ENCODE measurements around the gene IL18RAP.
A peak's percentile ranks its signal among the peaks of the same experiment; 100 is the strongest.

The IL18RAP gene

DNA sequence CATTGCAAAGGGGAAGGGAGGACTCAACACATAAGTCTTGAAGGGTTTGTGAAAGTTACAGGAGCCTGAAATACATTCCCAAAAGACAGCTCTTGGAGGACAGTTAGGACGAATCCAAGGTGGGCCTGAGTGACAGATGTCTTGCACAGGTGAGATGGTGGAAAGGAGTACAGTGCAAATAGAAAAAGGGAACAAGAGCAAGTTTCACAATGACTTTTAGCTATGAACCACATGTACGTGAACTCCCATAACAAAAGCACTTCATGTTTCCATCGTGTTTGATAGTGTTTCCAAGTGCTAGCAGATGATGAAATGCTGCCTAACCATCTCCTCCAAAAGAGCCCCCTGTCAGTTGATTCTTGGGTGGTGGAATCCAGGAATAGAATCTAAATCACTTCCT lies 1.8 kb downstream of the IL18RAP start:
- no peak for DNase-seq

DNA sequence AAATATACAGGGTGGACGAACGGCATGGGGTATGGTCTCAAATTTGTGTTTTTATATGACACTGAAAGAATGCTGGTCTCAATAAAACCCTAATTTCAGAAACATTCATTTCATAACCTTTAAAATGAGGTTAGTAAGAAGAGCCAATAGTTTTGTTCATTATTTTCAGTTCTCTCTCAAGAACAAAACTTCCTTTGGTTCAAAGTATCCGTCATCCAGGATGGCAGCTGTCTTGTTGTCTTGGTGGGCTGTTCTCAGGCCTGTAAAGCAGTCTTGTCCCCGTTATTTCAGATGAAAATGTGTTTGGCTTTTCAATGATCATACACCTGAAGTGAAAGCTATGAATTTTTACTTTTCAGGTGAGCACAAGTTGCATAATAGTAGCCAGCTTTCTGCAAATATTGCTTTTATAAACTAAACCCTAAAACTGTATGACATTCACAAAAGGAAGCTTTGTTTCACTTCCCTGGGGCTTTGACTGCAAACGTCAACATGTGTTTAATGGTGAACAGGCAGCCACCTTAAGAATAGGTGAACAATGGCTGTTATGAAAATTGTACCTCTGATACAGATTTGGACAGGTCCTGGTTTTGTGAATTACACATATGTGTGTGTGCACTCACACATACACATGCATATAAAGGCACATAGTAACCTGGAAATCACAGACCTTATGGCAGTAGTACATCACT lies 2.6 kb downstream of the IL18RAP start:
- no peak for DNase-seq

- DNase-seq, result no peak
These were observed 4.3 kb downstream of the IL18RAP start for GRCh38 chr2:102427249-102427648.

GRCh38 chr2:102428573-102428972 lies 5.6 kb downstream of the IL18RAP start:
- no peak for DNase-seq

DNA sequence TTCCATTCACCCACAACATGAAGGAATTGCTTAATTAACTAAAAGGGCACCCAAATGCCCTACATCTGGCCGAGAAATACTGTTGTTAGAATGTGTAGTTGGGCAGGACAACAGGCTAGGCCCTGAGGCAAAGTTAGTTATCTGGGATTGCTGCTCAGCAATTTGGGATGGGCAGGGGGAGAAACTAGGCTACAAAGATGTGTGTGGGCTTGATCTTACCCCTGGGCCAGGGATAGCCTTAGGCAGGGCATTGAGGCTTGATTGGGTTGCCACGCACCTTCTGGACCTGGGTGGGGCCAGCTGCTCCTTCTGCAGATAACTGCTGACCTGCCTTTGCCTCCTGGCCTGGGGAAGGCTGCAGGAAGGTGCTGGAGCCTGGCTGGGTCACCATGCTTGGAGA lies 9.4 kb downstream of the IL18RAP start:
- DNase-seq, result no peak

DNA sequence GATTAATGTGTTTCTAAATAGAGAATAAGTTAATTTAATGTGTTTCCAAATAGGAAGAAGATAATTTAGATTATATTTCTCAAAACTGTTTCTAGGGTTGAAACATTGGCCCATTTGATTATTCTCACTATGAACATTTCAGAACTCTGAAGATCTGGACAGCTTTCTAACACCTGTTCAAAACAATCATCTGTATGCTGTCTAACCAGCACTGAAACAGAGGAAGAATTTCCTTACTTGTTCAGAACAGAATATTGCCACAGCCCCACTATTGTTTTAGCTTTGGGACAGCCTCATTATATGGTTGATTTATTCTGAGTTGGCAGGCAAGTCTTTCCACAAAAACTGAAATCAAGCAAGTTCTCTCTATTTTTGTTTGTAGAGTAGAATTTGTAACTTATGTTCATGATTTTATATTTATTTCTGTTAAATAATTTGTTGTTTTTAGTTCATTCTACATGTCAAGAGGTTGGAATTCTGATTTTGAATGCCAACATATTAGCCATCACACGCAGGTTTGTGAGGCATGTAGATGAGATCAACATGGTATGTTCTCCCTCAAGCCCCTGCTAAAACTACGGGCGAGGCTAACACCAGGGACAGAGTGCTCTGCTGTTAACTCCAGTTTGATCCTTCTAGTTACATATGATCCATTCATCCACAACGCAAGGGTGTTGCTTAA lies 11.2 kb downstream of the IL18RAP start:
- DNase-seq, result no peak

GRCh38 chr2:102434655-102435381 lies 11.9 kb downstream of the IL18RAP start:
- no peak for DNase-seq

GRCh38 chr2:102435741-102436140 lies 12.8 kb downstream of the IL18RAP start:
- no peak for DNase-seq

- peak; percentile 49 for DNase-seq
These were observed 13.4 kb downstream of the IL18RAP start for GRCh38 chr2:102436323-102436722.

DNA sequence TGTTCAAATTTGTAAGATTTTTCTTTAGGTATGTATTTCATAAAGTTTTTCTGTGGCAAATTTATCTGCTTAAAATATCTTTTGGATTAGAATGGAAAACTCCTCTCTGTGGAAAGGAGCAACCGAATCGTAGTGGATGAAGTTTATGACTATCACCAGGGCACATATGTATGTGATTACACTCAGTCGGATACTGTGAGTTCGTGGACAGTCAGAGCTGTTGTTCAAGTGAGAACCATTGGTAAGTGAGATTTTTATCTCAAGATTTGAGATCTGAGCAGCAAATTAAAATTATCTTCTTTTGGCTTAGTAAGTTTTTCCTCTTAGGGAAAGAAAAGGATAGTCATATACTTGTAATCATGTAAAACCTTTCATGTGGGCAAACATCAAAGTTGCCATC lies 14.2 kb downstream of the IL18RAP start:
- no peak for DNase-seq

DNA sequence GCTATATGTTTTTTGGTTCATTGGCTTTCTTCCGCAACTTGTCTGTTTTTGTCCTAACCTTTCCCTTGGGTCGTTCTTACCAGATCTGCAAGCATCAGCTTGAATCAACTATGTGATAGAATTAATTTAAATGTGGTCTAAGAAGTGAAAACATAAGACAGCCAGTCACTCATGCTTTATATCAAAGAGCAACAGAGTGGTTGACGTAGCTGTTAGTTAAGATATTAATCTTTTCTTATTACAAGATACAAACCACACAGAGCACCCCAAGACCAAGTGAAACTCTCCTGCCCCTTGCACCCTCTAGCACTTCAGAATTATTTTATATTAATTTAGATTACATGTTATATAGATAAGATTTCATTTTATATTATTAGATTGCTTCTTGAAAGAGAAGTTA lies 15.2 kb downstream of the IL18RAP start:
- DNase-seq, result no peak

DNA sequence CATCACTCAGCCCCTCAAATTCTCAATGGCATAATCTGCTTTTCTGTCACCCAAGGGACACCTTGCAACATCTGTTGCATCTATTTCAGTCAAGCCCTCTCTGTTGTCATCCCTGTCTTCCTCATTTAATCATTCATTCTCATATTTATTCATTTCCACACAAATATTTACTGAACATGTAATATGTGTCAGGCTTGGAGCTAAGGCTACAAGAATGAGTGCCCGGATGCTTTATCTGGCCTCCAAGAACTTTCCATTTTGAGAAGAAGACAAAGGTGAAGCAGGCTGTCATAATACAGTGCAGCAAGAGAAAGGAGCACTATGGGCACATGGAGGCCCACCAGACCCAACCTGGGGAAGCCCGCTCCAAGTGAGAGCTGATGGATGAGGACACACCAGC lies 15.6 kb downstream of the IL18RAP start:
- no peak for DNase-seq

DNA sequence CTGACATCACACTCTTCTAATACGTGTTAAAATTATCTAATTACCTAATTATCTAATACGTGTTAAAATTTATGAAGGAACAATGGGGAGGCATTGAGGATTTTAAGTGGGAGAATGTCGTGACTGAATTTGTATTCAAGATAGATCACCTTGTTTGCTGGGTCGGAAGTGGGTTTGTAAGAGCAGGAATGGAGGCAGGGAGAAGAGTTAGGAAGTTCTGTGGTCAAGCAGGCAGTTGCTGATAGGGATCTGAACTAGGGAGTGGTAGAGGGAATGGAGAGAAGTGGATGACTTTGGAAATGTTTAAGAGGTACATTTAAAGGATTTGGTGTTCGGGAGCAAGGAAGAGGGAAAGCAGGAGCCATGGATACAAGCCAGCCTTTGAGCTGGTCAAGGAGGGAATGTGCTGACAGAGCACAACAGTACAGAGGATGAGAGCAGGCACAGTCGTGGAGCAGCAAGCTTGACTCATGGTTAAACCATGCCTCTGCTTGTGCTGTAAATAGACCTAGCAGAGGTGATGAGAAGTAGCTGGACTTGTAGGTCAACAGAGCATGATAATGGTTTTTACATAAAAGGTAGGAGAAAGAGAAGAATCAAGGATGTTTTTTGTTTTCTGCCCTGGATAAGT lies 16.2 kb downstream of the IL18RAP start:
- DNase-seq, result no peak

DNA sequence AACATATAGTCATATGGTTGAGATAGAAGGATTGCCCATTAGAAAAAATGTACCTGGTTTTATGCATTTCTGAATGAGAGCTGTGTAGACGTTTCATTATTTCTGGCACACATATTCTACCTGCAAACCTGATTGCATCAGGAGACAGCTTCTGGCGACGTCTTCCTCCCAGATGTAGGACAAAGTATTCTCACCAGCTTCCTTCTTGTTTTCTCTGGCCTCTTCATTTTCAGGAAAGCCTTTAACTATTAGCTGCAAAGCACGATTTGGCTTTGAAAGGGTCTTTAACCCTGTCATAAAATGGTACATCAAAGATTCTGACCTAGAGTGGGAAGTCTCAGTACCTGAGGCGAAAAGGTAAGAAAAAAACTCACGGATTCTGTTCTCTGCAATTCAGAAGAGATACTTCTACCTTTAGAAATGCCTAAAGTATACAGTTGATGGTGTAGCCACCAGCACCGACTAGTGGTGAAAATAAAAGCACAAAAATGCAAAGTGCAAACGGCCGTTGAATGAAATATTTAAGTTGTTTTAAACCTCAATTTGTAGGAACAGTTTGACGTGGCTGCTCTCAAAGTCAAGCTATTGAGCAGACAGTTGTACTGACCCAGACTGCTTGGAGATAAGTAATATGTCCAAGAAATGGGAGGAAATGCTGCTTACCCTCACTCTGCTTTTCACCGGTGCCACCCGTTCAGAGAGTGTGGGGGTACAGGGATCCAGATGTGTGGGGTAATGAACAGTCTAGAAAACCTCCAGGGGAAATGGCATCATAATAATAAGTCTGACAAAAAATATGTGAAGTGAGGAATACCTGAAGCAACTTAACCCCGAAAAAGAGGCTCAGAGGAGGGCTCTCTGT lies 20.2 kb downstream of the IL18RAP start:
- no peak for DNase-seq

GRCh38 chr2:102444233-102444632 lies 21.3 kb downstream of the IL18RAP start:
- no peak for DNase-seq

GRCh38 chr2:102446936-102447335 lies 24.0 kb downstream of the IL18RAP start:
- DNase-seq, result no peak

GRCh38 chr2:102449370-102449974 lies 26.5 kb downstream of the IL18RAP start:
- peak; percentile 57 for DNase-seq

- no peak for DNase-seq
These were observed 29.0 kb downstream of the IL18RAP start for GRCh38 chr2:102451968-102452367.

DNA sequence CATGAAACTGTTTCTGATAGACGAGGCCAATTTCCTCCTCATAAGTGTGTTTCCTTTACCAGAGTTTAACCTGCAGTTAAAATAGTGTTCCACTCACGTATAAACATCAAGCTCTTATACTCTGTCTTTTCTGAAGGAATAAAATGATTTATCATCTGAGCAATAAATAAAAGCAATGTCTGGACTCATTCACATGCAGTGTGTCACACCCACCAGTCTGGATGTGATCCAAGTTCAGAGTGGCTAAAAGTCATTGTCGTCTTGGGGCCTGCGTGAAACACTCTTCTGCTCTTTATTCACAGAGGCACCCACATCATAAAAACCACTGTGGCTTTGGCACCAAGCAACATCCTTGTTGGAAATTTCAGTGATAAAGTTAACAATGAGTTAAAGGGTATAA lies 30.5 kb downstream of the IL18RAP start:
- no peak for DNase-seq

GRCh38 chr2:102455061-102455670 lies 32.2 kb downstream of the IL18RAP start:
- DNase-seq, result no peak

GRCh38 chr2:102460467-102460866 lies 37.5 kb downstream of the IL18RAP start:
- no peak for DNase-seq

DNA sequence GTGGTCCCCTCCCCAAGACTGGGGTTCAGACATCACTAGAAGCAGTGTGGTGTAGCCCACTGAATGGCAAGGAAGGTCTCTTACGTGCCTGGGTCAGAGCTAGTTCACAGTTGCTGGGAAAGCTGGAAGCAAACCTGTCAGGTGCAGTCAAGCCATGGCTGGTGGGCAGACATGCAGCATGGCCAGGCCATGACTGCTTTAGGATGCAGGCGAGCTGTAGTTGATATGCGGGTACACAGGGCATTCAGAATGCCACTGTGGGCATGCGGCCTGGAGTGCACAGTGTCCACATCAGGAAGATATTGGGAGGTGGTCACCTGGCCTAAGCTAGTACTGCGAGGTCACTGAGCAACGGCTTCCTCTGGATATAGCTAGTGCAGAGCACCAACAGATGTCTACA lies 38.2 kb downstream of the IL18RAP start:
- no peak for DNase-seq

Measured in right forelimb (tissue), 1 donor.